COLO668 (cell line): ENCODE data around the gene UBE2E3.
"Not testable (repeated sequence)": the region's sequence is repeated elsewhere in the genome, so short reads cannot be mapped to it uniquely, and the experiment has no call there.

Experiments used
- DNase-seq: peaks from one replicate; lab custom pipeline; 2025; ENCODE audit not compliant: unreplicated experiment; lab: John Stamatoyannopoulos, UW

The UBE2E3 gene

GRCh38 chr2:180980106-180980942, at the start of gene UBE2E3:
Gene UBE2E3, plus strand, starts transcription at chr2:180980605. Its CDS starts 1,438 bp downstream, at chr2:180982043.
- peak; percentile 87 for DNase-seq

- DNase-seq, result no peak
Measured at GRCh38 chr2:180931841-180932240, 48.6 kb upstream of the UBE2E3 start.

- no peak for DNase-seq
Measured at GRCh38 chr2:180933332-180933731, 47.1 kb upstream of the UBE2E3 start.

- no peak for DNase-seq
Measured at GRCh38 chr2:180934911-180935310, 45.5 kb upstream of the UBE2E3 start.

GRCh38 chr2:180937480-180937879, 42.9 kb upstream of the UBE2E3 start:
- not testable (repeated sequence) for DNase-seq

GRCh38 chr2:180938451-180938850, 42.0 kb upstream of the UBE2E3 start:
- DNase-seq, result no peak

- no peak for DNase-seq
Measured at GRCh38 chr2:180943275-180943674, 37.1 kb upstream of the UBE2E3 start.

GRCh38 chr2:180944372-180944771, 36.0 kb upstream of the UBE2E3 start:
- DNase-seq, result no peak

- no peak for DNase-seq
Measured at GRCh38 chr2:180947208-180947689, 33.2 kb upstream of the UBE2E3 start.

- DNase-seq, result no peak
Measured at GRCh38 chr2:180949896-180950295, 30.5 kb upstream of the UBE2E3 start.

GRCh38 chr2:180952082-180952481, 28.3 kb upstream of the UBE2E3 start:
- DNase-seq, result no peak

- DNase-seq, result no peak
Measured at GRCh38 chr2:180952731-180953336, 27.6 kb upstream of the UBE2E3 start.

GRCh38 chr2:180953550-180953949, 26.9 kb upstream of the UBE2E3 start:
- DNase-seq, result no peak

- DNase-seq, result no peak
Measured at GRCh38 chr2:180955101-180955500, 25.3 kb upstream of the UBE2E3 start.

GRCh38 chr2:180959787-180960186, 20.6 kb upstream of the UBE2E3 start:
- DNase-seq, result no peak

GRCh38 chr2:180960982-180961381, 19.4 kb upstream of the UBE2E3 start:
- no peak for DNase-seq

GRCh38 chr2:180962727-180963314, 17.6 kb upstream of the UBE2E3 start:
- DNase-seq, result no peak

- DNase-seq, result no peak
Measured at GRCh38 chr2:180966378-180966777, 14.0 kb upstream of the UBE2E3 start.

GRCh38 chr2:180969124-180969523, 11.3 kb upstream of the UBE2E3 start:
- no peak for DNase-seq

- peak; percentile 57 for DNase-seq
Measured at GRCh38 chr2:180970016-180970415, 10.4 kb upstream of the UBE2E3 start.

- DNase-seq, result no peak
Measured at GRCh38 chr2:180971811-180972210, 8.6 kb upstream of the UBE2E3 start.

- no peak for DNase-seq
Measured at GRCh38 chr2:180975585-180975984, 4.8 kb upstream of the UBE2E3 start.
